ENCODE results near the gene BABAM2.

BABAM2 gene

GRCh38 chr2:27911458-27912210 lies 21.1 kb downstream of the BABAM2 start:
- no peak for DNase-seq (ENCODE audit: low read depth in 2 of 2)

- DNase-seq (ENCODE audit: low read depth in 2 of 2) = no peak
These were observed 22.0 kb downstream of the BABAM2 start for GRCh38 chr2:27912512-27912911.

GRCh38 chr2:27914041-27914804 lies 23.7 kb downstream of the BABAM2 start:
- DNase-seq (ENCODE audit: low read depth in 2 of 2) = no peak

- DNase-seq (ENCODE audit: low read depth in 2 of 2) = no peak
These were observed 24.3 kb downstream of the BABAM2 start for GRCh38 chr2:27914805-27915175.

- no peak for DNase-seq (ENCODE audit: low read depth in 2 of 2)
These were observed 24.7 kb downstream of the BABAM2 start for GRCh38 chr2:27915191-27915590.

GRCh38 chr2:27915874-27916273 lies 25.3 kb downstream of the BABAM2 start:
- no peak for DNase-seq (ENCODE audit: low read depth in 2 of 2)

- DNase-seq (ENCODE audit: low read depth in 2 of 2) = no peak
These were observed 25.9 kb downstream of the BABAM2 start for GRCh38 chr2:27916293-27916995.

- DNase-seq (ENCODE audit: low read depth in 2 of 2) = no peak
These were observed 29.8 kb downstream of the BABAM2 start for GRCh38 chr2:27920148-27920885.

- DNase-seq (ENCODE audit: low read depth in 2 of 2) = no peak
These were observed 30.9 kb downstream of the BABAM2 start for GRCh38 chr2:27921424-27921823.

GRCh38 chr2:27921880-27922547 lies 31.5 kb downstream of the BABAM2 start:
- DNase-seq (ENCODE audit: low read depth in 2 of 2) = no peak

GRCh38 chr2:27922842-27923241 lies 32.3 kb downstream of the BABAM2 start:
- DNase-seq (ENCODE audit: low read depth in 2 of 2) = no peak

GRCh38 chr2:27925766-27926472 lies 35.4 kb downstream of the BABAM2 start:
- DNase-seq (ENCODE audit: low read depth in 2 of 2) = no peak

- DNase-seq (ENCODE audit: low read depth in 2 of 2) = no peak
These were observed 39.5 kb downstream of the BABAM2 start for GRCh38 chr2:27929916-27930486.

GRCh38 chr2:27931361-27931950 lies 40.9 kb downstream of the BABAM2 start:
- DNase-seq (ENCODE audit: low read depth in 2 of 2) = no peak

GRCh38 chr2:27932396-27932795 lies 41.9 kb downstream of the BABAM2 start:
- no peak for DNase-seq (ENCODE audit: low read depth in 2 of 2)

GRCh38 chr2:27935026-27935425 lies 44.5 kb downstream of the BABAM2 start:
- no peak for DNase-seq (ENCODE audit: low read depth in 2 of 2)

- no peak for DNase-seq (ENCODE audit: low read depth in 2 of 2)
These were observed 49.7 kb downstream of the BABAM2 start for GRCh38 chr2:27940090-27940671.

GRCh38 chr2:27940982-27941381 lies 50.5 kb downstream of the BABAM2 start:
- DNase-seq (ENCODE audit: low read depth in 2 of 2) = no peak
